GM15510 (cell line): ENCODE results near the gene TSPAN11.

Experiments
- POLR2A ChIP-seq: IDR thresholded peaks from 3 replicates; pipeline ENCODE4 v1.6.1; 2011; ENCODE audit warnings: borderline replicate concordance; ENCODE audit not compliant: insufficient read length; ENCODE audit errors: extremely low read depth

TSPAN11 gene

DNA sequence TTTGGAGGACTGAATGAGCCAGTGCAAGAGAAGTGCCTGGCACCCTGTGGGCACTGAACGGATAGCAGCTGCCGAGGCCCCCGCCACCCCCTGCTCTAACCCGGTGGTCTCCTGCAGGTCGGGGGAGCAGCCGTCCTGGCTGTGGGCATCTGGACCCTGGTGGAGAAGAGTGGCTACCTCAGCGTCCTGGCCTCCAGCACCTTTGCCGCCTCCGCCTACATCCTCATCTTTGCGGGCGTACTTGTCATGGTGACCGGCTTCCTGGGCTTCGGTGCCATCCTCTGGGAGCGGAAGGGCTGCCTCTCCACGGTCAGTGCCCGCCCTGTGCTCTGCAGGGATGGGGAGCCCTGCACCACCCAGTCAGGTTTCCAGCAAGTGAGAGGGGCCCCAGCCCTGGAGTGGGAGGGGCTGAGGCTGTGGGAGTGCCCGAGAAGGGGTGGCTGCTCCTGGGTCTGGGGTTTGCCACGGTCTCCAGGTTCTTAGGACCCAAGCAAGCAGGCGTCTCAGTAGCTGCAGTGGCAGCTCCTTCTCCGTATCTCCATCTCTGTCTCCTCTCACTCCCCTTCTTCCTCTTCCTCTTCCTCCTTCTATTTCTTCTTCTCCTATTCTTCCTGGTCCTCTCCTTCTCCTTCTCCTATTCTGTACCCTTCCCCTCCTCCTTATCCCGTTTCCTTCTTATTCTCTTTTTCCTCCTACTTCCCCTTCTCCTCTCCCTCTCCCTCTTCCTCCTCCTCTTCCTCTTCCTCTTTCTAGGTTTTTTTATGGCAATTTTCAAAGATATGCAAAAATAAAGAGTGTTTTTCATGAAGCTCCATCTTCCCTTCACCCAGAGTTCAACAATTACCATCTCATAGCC lies 37.4 kb downstream of the TSPAN11 start:
- no peak for TF ChIP-seq POLR2A

DNA sequence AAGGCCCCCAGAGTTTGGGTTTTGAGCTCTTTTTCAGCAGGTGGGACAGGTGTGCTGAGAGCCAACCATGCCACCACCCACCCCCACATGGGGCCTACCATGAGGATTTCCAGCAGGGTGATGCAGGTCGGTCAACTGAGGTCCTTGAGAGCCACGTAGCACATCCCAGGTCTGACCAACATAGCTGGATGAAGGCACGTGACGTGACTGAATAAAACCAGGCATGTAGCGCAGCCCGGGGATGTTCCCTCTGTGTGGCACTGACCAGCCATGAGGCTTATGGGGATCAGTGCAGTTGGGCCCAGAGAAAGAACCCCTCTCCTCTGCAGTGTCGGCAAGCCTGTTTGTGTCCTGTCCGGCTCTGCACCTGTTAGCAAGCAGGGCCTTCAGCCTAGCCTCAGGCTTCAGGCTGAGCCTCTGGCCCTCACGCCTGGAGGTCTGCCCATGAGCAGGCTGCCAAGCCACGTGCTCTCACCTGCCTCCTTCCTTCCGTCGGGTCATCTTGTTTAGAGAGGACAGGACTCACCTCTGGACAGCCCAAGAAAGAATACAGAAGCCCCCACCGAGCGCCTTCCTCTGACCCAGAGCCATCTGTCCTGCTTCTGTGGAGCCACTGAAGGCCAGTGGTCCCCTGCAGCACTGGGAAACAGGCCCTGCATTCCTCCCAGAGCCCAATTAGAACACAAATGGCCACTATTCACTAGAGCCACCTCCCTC lies 38.5 kb downstream of the TSPAN11 start:
- no peak for TF ChIP-seq POLR2A

DNA sequence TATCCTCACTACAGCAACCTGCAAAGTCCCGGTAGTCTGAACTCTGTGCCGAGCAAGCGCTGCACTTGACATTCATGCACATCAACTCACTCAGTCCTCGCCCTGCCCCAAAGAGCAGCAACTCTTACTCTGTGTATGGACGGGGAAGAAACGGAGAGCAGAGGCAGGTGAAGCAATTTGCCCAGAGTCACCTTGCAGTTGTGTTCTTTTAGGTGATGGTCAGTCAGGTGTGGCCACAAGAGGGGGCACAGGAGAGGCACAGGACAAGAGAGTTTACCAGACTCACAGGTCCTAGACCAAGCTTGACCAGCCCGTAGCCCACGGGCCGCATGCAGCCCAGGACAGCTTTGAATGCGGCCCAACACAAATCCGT lies 39.1 kb downstream of the TSPAN11 start:
- TF ChIP-seq POLR2A: no peak

DNA sequence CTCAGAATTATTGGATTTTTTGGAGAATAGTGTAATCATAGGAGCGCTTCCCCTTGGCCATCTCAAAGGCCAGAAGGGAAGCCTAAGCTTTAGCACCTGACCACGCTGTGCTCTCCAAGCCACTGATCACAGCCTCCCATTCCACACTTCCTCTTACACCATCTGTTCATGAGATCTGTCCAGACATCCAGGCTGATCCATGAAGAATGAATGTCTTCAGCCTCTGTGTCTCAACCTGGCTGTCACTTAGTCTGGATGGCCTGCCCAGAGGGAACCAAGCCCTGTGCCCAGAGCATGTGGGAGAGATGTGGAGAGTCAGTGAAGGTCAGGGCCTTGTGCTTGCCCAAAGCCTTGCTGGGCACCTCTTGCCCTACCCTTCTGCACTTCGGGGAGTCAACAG lies 40.5 kb downstream of the TSPAN11 start:
- no peak for TF ChIP-seq POLR2A

GRCh38 chr12:30968211-30968610 lies 41.7 kb downstream of the TSPAN11 start:
- no peak for TF ChIP-seq POLR2A

DNA sequence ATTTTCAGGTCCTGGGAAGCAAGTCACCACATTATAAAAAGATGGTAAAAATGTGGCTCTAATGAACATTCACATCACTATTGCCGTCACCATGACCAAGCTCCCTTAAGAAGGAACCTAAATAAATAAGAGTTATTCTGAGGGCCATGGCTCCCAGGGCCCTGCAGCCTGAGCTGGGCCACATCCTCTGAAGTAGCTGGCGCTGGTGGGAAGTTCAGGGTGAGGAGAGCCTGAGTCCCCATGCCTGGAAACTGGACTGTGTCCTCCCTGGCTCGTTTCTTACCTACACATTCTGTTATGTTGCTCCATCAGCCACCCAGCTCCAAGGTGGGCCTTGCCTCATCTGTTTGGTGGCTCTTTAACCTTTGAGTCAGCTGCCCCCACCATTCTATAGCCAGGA lies 42.5 kb downstream of the TSPAN11 start:
- TF ChIP-seq POLR2A: no peak

- no peak for TF ChIP-seq POLR2A
These were observed 43.3 kb downstream of the TSPAN11 start for GRCh38 chr12:30969606-30970395.

GRCh38 chr12:30970559-30971197 lies 44.1 kb downstream of the TSPAN11 start:
- TF ChIP-seq POLR2A: no peak

DNA sequence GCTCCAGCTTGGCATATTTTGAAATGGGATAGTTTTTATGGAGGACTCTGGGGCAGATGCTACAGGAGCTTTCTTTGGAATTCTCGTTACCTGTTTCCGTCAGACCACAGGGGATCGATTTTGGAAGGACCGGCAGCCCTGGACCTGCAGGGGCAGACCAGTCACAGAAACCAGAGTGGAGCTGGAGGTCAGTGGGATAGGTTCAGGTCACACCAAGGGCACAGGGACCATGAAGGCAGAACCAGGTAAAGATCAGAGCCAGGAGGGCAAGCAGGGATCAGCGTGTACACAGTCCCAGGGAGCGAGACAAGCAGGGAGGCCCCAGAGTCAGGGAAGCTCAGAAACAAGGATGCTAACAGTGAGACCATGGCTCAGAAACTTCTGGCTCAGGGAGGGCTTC lies 45.5 kb downstream of the TSPAN11 start:
- TF ChIP-seq POLR2A: no peak

DNA sequence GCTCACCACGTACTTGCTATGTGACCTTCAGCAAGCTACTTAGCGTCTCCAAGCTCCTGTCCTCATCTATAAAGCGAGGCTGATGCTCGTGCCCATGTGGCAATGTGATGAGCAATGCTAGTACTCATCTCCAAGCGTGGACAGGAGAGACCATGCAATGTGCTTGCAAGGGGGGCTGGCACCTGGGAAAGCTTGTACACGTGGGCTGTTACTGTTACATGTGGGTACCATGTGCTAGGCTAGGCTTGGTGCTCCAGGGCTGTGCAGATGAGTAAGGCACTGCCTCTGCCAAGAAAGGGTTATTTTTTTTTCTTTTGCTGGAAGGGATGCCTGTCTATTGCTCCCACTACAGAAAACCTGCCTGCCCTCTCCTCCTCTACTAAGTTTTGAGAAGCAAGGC lies 46.6 kb downstream of the TSPAN11 start:
- no peak for TF ChIP-seq POLR2A

DNA sequence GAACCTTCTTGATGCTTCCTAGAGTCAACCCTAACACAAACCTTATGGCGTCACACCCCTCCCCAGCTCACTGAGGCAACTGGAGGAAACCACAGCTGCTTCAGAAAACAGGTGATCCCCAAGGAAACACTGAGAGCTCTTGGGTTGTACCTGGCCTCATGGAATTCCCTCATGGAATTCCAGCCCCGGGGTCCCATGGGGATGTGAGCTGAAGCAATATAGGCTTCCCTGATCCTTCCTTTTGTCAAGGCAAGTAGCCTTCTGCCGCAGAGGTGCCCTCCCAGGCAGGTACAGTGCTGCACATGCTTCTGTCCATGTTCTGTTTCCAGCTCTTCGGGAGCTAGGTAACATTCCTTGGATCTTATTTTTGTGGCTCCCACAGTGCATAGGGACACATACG lies 47.3 kb downstream of the TSPAN11 start:
- no peak for TF ChIP-seq POLR2A

DNA sequence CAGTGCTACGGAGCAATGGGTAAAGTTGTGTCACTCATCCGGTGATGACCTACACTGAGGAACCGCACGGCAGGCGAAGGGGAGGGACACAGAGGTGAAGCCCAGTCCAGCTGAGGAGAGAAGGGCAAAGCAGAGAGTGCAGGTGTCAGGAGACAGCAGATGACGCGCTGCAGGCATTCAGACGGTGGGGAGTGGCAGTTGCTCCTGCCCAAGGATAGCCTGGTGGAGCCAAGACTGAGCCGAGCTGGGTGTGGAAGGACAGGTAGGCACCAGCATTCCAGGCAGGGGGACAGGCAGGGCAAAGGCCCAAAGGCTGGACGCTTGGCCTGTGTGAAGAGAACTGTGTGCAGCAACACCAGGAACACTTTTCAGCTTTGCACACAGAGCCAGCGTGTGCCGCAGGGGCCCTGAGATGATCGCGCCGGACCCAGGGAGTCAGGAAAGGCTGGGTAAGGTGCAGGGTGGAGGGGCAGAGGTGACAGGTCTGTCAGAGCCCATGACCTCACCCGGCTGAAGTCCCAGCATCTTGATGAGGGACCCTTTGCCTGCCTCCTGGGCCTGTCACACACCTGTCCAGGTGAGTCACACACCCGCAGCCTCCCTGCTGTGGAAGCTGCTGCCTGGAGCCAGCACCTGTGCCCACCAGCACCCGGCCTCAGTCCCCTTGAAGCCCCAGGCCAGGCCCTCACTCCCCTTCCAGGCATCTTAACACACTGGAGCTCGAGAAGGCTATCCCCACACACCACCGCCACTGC lies 48.4 kb downstream of the TSPAN11 start:
- no peak for TF ChIP-seq POLR2A

GRCh38 chr12:30975581-30975980 lies 49.0 kb downstream of the TSPAN11 start:
- no peak for TF ChIP-seq POLR2A

DNA sequence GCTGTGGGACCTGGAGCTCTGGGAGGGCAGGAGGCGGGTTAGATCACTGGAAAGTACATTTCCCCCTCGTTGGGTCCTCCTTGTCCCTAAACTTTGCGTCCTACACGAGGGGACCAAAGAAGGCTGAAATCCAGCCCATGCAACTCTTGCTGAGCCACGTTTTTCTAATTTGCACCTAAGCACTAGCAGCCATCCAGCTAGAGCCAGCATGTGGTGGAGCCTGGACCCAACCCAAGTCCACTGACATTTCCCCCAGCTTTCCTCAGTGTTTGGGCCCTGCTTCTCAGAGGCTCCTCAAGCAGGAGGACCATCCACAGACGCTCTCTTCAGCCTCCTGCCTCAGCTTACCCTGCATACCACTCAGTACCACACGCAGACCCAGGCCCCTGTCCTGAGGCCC lies 49.7 kb downstream of the TSPAN11 start:
- no peak for TF ChIP-seq POLR2A
